HG03457 (cell line): ENCODE data around the gene TMEM170B.

ENCODE experiments used
- ATAC-seq: cut with Tn5 transposase; IDR thresholded peaks from one replicate; pipeline ENCODE4 v1.9.1; 2021; ENCODE audit warnings: moderate number of reproducible peaks; ENCODE audit not compliant: unreplicated experiment

Gene TMEM170B

GRCh38 chr6:11584244-11584643 lies 46.7 kb downstream of the TMEM170B start:
- no peak for ATAC-seq

- ATAC-seq: no peak
These were observed 48.0 kb downstream of the TMEM170B start for GRCh38 chr6:11585426-11586016.

- no peak for ATAC-seq
These were observed 48.6 kb downstream of the TMEM170B start for GRCh38 chr6:11586117-11586516.

- ATAC-seq: no peak
These were observed 49.0 kb downstream of the TMEM170B start for GRCh38 chr6:11586536-11586935.

- no peak for ATAC-seq
These were observed 51.7 kb downstream of the TMEM170B start for GRCh38 chr6:11589261-11589660.

GRCh38 chr6:11592294-11592906 lies 54.9 kb downstream of the TMEM170B start:
- ATAC-seq: no peak

- ATAC-seq: no peak
These were observed 55.5 kb downstream of the TMEM170B start for GRCh38 chr6:11593096-11593495.

GRCh38 chr6:11595903-11596302 lies 58.4 kb downstream of the TMEM170B start:
- no peak for ATAC-seq

GRCh38 chr6:11596640-11597237 lies 59.2 kb downstream of the TMEM170B start:
- no peak for ATAC-seq

GRCh38 chr6:11598687-11599086 lies 61.1 kb downstream of the TMEM170B start:
- ATAC-seq: no peak

GRCh38 chr6:11600251-11600650 lies 62.7 kb downstream of the TMEM170B start:
- ATAC-seq: no peak

GRCh38 chr6:11601776-11602605 lies 64.4 kb downstream of the TMEM170B start:
- ATAC-seq: no peak

- ATAC-seq: no peak
These were observed 66.7 kb downstream of the TMEM170B start for GRCh38 chr6:11604215-11604614.

- ATAC-seq: no peak
These were observed 67.4 kb downstream of the TMEM170B start for GRCh38 chr6:11604836-11605506.

GRCh38 chr6:11605507-11605905 lies 68.0 kb downstream of the TMEM170B start:
- ATAC-seq: no peak

- no peak for ATAC-seq
These were observed 68.8 kb downstream of the TMEM170B start for GRCh38 chr6:11606332-11606731.

- ATAC-seq: no peak
These were observed 69.8 kb downstream of the TMEM170B start for GRCh38 chr6:11607383-11607782.

- no peak for ATAC-seq
These were observed 71.2 kb downstream of the TMEM170B start for GRCh38 chr6:11608600-11609323.

GRCh38 chr6:11609324-11610071 lies 71.9 kb downstream of the TMEM170B start:
- ATAC-seq: no peak

GRCh38 chr6:11613336-11613735 lies 75.8 kb downstream of the TMEM170B start:
- ATAC-seq: no peak
